SK-N-SH (cell line): Measurements from ENCODE around the gene PLEKHF1.

ENCODE experiments used
- CTCF ChIP-seq: fragments of 200-600 bp; sonication (generic); IDR thresholded peaks from 2 replicates; pipeline ENCODE4 v1.6.1; 2017; ENCODE audit warnings: antibody characterized with exemption, mild to moderate bottlenecking, moderate library complexity
- EP300 ChIP-seq, 2 experiments: IDR thresholded peaks; 2 replicates each; pipeline versions ENCODE4 v1.4.0 to v1.6.1; 2012; ENCODE audit warnings: borderline replicate concordance in 1 of 2, low read depth in 1 of 2, low read length in 1 of 2
- EZH2phosphoT487 ChIP-seq: fragments of 200-600 bp; sonication (generic); IDR thresholded peaks from 2 replicates; pipeline ENCODE4 v1.6.1; 2017; ENCODE audit warnings: low read depth, mixed run types, mild to moderate bottlenecking, antibody characterized with exemption, moderate library complexity, borderline replicate concordance
- FOXJ3 ChIP-seq: sonication (generic); formaldehyde crosslinking; IDR thresholded peaks from 2 replicates; pipeline ENCODE4 v1.5.1; 2020; ENCODE audit warnings: mild to moderate bottlenecking, missing genetic modification reagents
- FOXM1 ChIP-seq: IDR thresholded peaks from 2 replicates; pipeline ENCODE4 v1.4.0; 2012; ENCODE audit warnings: low read depth, mild to moderate bottlenecking
- JUND ChIP-seq: IDR thresholded peaks from 2 replicates; pipeline ENCODE4 v1.4.0; 2012
- NRF1 ChIP-seq: IDR thresholded peaks from 2 replicates; pipeline ENCODE4 v1.6.1; 2012; ENCODE audit warnings: low read depth, mild to moderate bottlenecking, low read length
- POLR2AphosphoS5 ChIP-seq: IDR thresholded peaks from 2 replicates; pipeline ENCODE4 v1.6.1; 2012; ENCODE audit warnings: low read depth, low read length
- RFX5 ChIP-seq: IDR thresholded peaks from 2 replicates; pipeline ENCODE4 v1.6.1; 2012; ENCODE audit warnings: mild to moderate bottlenecking, improper control_type of control experiment, low read length
- SMC3 ChIP-seq: IDR thresholded peaks from 2 replicates; pipeline ENCODE4 v1.6.1; 2012; ENCODE audit warnings: low read depth, low read length, improper control_type of control experiment
- TAF1 ChIP-seq: IDR thresholded peaks from 2 replicates; pipeline ENCODE4 v1.6.1; 2012; ENCODE audit warnings: low read depth, mild to moderate bottlenecking, low read length, moderate library complexity, borderline replicate concordance
- TEAD4 ChIP-seq: IDR thresholded peaks from 2 replicates; pipeline ENCODE4 v1.4.0; 2012; ENCODE audit warnings: mild to moderate bottlenecking, borderline replicate concordance; ENCODE audit not compliant: insufficient read depth
- YY1 ChIP-seq: IDR thresholded peaks from 2 replicates; pipeline ENCODE4 v1.4.0; 2012; ENCODE audit warnings: low read depth, mild to moderate bottlenecking

- TF ChIP-seq TAF1 (no peak), EP300 (IDR thresholded peaks at IDR 0.05; ENCODE audit: borderline replicate concordance in 1 of 2, low read depth in 1 of 2, low read length in 1 of 2) (no peak), RFX5 (no peak), POLR2AphosphoS5 (no peak), CTCF (peak; percentile 28; the same call in 1 of the 2 replicates), JUND (no peak), YY1 (no peak), FOXM1 (no peak), FOXJ3 (CRISPR knock-in tag) (no peak), TEAD4 (no peak), EZH2phosphoT487 (no peak), SMC3 (no peak), NRF1 (no peak)
Observed at GRCh38 chr19:29690842-29691241, 25.6 kb downstream of the PLEKHF1 start.
